HL-60/S4 treated with phorbol 12-myristate 13-acetate at 8.2 ng/mL for 4 days and 3 days (cell line): ENCODE measurements around the gene MMP21.

ENCODE experiments used
- in situ Hi-C: fragments of 300-500 bp; cut with MboI; formaldehyde crosslinking; loops from 2 replicates; pipeline ENCODE4 v1.15.0; 2022; ENCODE audit warnings: low sequenced_read_pairs

Gene MMP21

GRCh38 chr10:125795128-125795527 is 19.5 kb upstream of the MMP21 start:
- in situ Hi-C loops: no loop called here

GRCh38 chr10:125792342-125793300 is 17.0 kb upstream of the MMP21 start:
- in situ Hi-C loops: no loop called here

GRCh38 chr10:125788156-125789034 is 12.8 kb upstream of the MMP21 start:
- in situ Hi-C loops: no loop called here

- in situ Hi-C loops: no loop called here
Measured at GRCh38 chr10:125785791-125786190, 10.2 kb upstream of the MMP21 start.

- in situ Hi-C loops: no loop called here
Measured at GRCh38 chr10:125783957-125784356, 8.3 kb upstream of the MMP21 start.

- in situ Hi-C loops: no loop called here
Measured at GRCh38 chr10:125783408-125783807, 7.8 kb upstream of the MMP21 start.

GRCh38 chr10:125782616-125783015 is 7.0 kb upstream of the MMP21 start:
- in situ Hi-C loops: no loop called here

GRCh38 chr10:125782054-125782453 is 6.4 kb upstream of the MMP21 start:
- in situ Hi-C loops: no loop called here

GRCh38 chr10:125781374-125781773 is 5.8 kb upstream of the MMP21 start:
- in situ Hi-C loops: no loop called here

GRCh38 chr10:125779403-125780327 is 4.0 kb upstream of the MMP21 start:
- in situ Hi-C loops: no loop called here

GRCh38 chr10:125778556-125778955 is 2.9 kb upstream of the MMP21 start:
- in situ Hi-C loops: no loop called here

- in situ Hi-C loops: no loop called here
Measured at GRCh38 chr10:125777806-125778205, 2.2 kb upstream of the MMP21 start.

- in situ Hi-C loops: no loop called here
Measured at GRCh38 chr10:125774581-125775191, 935 bp downstream of the MMP21 start.

- in situ Hi-C loops: no loop called here
Measured at GRCh38 chr10:125773687-125774543, 1.7 kb downstream of the MMP21 start.

GRCh38 chr10:125772864-125773180 is 2.8 kb downstream of the MMP21 start:
- in situ Hi-C loops: no loop called here

GRCh38 chr10:125772112-125772863 is 3.3 kb downstream of the MMP21 start:
- in situ Hi-C loops: no loop called here

GRCh38 chr10:125770844-125771243 is 4.8 kb downstream of the MMP21 start:
- in situ Hi-C loops: no loop called here

- in situ Hi-C loops: no loop called here
Measured at GRCh38 chr10:125769175-125769574, 6.4 kb downstream of the MMP21 start.
